ENCODE measurements around the gene CHTF18.

The CHTF18 gene

GRCh38 chr16:793414-793813 is 5.0 kb downstream of the CHTF18 start:
- no peak for DNase-seq (ENCODE audit: low read depth in 2 of 2)

DNA sequence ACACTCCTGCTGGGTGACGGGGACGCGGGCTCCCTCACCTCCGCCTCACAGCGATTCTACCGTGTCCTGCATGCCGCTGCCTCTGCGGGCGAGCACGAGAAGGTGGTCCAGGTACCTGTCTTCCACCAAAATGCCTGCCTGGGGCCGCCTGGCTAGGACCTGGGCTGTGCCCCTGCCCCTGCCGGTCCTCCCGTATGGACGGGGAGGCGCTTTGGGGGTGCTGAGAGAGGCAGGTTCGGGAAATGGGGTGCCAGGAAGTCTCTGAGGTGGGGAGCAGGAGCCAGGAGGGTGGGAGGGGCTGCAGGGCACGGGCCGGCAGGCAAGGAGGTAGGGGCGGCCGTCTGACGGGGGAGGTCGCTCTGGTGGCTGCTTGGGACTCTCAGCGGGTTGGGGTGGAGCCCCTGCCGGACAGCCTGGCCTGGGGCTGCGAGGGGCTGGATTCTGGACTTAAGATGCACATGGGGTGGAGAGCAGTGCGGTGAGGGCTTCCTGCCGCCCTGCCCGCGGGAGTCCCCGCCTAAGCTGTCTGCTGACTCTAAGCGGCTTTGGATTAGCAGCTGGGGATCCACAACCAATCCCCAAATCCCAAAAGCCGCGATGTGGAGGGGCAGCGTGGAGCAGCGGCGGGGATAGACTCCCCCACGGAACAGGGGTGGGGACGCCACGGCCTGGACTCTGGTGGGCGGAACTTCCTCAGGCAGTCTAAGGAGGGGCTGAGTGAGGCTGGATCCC is 5.8 kb downstream of the CHTF18 start:
- DNase-seq (ENCODE audit: low read depth in 2 of 2), result no peak

DNA sequence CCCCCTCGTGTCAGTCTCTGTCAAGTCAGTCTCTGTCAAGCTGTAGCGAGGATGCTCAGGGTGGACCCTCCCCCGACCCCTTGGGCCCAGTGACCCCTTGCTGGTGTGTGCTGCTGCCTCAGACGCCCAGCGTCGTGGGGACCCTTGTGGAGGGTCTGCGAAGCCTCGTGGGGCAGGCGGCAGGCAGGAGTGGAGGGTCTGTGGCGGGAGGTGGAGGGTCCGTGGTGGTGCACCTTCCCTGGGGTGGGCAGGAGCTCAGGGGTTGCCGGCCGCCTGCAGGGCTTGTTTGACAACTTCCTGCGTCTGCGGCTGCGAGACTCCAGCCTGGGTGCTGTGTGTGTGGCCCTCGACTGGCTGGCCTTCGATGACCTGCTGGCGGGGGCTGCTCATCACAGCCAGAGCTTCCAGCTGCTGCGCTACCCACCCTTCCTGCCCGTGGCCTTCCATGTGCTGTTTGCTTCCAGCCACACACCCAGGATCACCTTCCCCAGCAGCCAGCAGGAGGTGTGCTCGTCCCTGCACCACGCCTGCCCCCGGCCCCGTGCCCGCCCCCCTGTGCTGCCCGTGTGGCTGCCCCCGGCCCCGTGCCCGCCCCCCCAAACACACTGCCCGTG is 6.5 kb downstream of the CHTF18 start:
- DNase-seq (ENCODE audit: low read depth in 2 of 2), result no peak

GRCh38 chr16:795580-796229 is 7.3 kb downstream of the CHTF18 start:
- no peak for DNase-seq (ENCODE audit: low read depth in 2 of 2)

DNA sequence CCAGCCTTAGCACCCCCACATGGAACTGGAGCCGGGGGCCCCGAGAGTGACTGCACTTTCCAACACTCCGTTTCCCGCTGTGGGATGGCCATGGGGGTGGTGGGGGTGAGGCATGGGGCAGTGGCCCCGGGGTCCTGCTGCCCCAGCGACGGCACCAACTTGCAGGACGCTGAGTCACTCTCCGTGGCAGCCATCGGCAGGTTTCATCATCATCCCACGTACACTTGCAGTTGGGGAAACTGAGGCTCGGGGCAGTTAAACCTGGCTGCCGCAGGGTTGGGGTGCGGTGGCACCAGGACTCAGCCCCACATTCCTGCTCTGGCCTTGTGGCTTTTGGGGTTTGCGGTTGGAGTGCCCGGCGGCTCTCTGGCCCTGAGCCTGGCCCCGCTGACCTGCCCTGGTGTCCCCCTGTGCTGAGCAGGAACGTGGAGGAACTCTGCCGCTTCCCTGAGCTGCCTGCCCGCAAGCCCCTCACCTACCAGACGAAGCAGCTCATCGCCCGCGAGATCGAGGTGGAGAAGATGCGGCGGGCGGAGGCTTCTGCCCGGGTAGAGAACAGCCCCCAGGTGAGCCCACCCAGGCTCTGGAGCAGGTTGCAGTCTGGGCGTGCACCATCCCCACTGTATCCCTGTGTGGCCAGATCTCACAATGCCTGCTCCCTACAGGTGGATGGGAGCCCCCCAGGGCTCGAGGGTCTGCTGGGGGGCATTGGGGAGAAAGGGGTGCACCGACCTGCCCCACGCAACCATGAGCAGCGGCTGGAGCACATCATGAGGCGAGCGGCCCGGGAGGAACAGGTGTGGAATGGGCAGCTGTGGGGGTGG is 8.1 kb downstream of the CHTF18 start:
- DNase-seq (ENCODE audit: low read depth in 2 of 2), result no peak

GRCh38 chr16:797120-797420 is 8.7 kb downstream of the CHTF18 start:
- no peak for DNase-seq (ENCODE audit: low read depth in 2 of 2)

DNA sequence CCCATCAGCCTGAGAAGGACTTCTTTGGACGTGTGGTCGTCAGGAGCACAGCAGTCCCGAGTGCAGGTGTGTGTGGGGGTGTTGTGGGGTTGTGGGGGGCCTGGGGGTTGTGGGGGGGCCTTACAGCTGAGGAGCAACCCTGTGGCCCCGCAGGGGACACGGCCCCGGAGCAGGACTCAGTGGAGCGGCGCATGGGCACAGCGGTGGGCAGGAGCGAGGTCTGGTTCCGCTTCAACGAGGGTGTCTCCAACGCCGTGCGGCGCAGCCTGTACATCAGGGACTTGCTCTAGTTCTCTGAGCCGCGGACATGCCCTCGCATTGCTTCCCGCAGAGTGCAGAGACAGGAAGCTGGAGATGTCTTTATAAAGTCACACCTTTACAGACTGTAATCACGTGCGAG is 9.3 kb downstream of the CHTF18 start:
- DNase-seq (ENCODE audit: low read depth in 2 of 2), result no peak

DNA sequence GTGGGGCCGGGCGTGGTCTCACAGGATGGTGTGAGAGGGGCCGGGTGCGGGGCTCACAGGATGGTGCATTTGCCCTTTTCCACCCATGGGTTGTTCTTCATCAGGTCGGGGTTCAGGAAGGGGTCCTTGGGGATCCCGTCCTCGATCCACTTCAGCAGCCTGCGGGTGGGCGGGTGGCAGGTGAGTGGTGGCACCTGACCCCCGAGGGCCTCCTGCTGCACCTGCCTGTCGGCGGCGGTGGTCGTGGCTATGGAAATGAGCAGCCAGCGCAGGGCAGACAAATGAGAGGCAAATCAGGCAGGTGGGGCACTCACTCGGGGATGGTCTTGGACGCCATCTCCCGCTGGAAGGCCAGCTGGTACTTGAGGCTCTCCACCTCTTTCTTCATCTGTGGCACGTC is 10.2 kb downstream of the CHTF18 start:
- no peak for DNase-seq (ENCODE audit: low read depth in 2 of 2)

DNA sequence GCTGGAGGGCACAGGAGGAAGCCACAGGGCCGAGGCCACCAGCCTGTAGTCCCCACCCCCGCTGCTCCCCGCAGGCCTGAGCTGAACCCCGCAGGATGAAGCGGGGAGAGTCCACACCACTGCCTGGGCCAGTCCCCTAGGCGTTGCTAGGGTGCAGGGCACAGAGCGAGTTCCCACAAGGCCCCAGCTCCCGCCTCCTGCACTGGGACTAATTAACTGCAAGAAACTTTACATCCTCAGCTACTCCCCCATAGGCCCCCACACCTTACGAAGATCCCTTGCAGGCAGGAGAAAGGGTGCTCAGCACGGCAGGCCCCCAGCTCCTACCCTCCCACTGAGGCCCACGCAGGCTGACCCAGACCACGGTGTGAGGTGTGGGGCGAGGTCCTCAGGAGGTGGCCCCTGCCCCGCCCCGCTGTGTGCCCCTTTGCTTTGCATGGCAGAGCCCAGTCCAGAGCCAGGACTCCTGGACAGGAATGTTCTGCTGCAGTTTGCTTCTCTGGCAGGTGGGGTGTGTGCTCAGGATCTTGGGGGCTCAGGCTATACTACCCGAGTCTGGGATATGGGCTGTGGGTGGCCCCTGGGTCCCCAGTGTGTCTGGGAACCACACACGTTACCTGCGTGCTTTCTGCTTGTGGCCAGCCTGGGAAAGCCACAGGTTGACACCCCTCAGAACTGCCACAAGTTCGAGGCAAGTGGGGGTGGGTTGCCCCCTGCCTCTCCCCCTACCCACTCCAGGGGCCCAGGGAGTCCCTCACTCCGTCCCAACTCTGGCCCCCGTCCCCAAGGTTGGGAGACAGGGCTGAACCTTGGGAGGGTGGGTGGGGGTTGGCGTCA is 10.9 kb downstream of the CHTF18 start:
- no peak for DNase-seq (ENCODE audit: low read depth in 2 of 2)

GRCh38 chr16:799948-800833 is 11.8 kb downstream of the CHTF18 start, which contains the start of gene GNG13:
Gene GNG13 (minus strand): TSS chr16:800734. CDS start chr16:799077, 1,657 bp downstream.
- no peak for DNase-seq (ENCODE audit: low read depth in 2 of 2)

GRCh38 chr16:800834-801511 is 12.6 kb downstream of the CHTF18 start:
- DNase-seq (ENCODE audit: low read depth in 2 of 2), result no peak

DNA sequence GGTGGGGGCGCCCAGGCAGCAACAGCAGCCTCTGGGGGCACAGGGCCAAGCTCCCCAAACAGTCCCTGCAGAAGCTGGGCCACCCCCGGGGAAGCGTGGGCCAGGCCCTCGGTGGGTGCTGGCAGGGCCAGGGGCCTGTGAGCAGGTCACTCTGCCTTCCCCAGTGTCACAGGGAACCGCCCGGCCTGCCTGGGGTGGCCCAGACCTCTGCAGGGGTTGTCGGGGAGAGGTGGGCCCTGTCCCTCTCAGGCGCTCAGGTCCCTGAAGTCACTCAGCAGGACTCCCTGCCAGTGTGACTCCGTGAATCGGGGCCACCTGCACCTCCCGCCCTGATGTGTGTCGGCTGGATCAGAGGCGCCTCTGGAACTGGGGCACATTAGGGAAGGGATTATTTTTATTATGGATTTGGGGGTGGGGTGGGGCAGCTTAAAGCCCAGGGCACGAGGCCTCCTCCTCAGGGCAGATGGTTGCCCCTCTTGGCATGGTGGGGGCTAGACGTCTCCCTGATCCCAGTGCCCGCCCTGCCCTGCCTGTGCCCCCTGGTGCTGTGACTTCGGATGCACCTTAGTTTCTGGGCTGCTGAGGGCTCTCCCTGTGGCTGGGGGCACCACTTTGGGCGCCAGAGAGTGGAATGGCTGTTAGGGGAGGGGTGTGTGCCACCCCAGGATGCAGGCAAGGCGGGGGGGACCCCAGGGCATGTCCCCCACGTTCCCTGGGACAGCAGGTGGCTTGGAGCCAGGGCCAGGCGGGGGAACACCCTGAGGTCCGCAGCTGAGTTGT is 13.4 kb downstream of the CHTF18 start:
- DNase-seq (ENCODE audit: low read depth in 2 of 2), result no peak

GRCh38 chr16:802461-802860 is 14.0 kb downstream of the CHTF18 start:
- DNase-seq (ENCODE audit: low read depth in 2 of 2), result no peak

- no peak for DNase-seq (ENCODE audit: low read depth in 2 of 2)
Observed at GRCh38 chr16:802914-803753, 14.7 kb downstream of the CHTF18 start.

DNA sequence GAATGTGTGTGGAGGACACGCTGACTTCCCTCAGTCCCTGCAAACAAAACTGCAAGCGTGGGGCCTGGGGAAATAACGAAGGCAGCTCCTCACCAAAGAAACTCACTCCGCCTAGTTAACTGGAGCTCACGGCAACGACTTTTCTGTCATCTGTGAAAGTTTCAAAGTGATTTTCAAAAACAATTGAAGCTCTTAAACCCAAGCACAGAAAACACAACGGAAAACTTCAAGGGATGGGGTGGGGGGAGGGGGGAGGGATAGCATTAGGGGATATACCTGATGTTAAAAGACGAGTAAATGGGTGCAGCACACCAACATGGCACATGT is 15.3 kb downstream of the CHTF18 start:
- DNase-seq (ENCODE audit: low read depth in 2 of 2), result no peak

GRCh38 chr16:804193-805048 is 16.0 kb downstream of the CHTF18 start:
- no peak for DNase-seq (ENCODE audit: low read depth in 2 of 2)

- DNase-seq (ENCODE audit: low read depth in 2 of 2), result no peak
Observed at GRCh38 chr16:805474-805873, 17.1 kb downstream of the CHTF18 start.
